GM10266 (cell line): ENCODE data around the gene ZBTB20.

Experiments
- DNase-seq: peaks from one replicate; pipeline ENCODE4 v3.0.0; 2012; ENCODE audit errors: extremely low spot score
- CTCF ChIP-seq: IDR thresholded peaks from 2 replicates; pipeline ENCODE4 v1.5.1; 2012; ENCODE audit warnings: mild to moderate bottlenecking, low read depth; ENCODE audit not compliant: control insufficient read depth, insufficient read depth; ENCODE audit errors: missing control alignments

ZBTB20 gene

GRCh38 chr3:114848643-114849350 lies 298.3 kb downstream of the ZBTB20 start:
- DNase-seq, result no peak

GRCh38 chr3:114848082-114848481 lies 299.0 kb downstream of the ZBTB20 start:
- DNase-seq, result no peak
- no peak for TF ChIP-seq CTCF

More at GRCh38 chr3:114848643-114849350, 298.3 kb downstream of the ZBTB20 start:
- no peak for TF ChIP-seq CTCF

- DNase-seq, result no peak
- TF ChIP-seq CTCF, result no peak
Observed at GRCh38 chr3:114847564-114847963, 299.5 kb downstream of the ZBTB20 start.

- no peak for TF ChIP-seq CTCF
Observed at GRCh38 chr3:114846779-114847178, 300.3 kb downstream of the ZBTB20 start.

GRCh38 chr3:114846252-114846651 lies 300.8 kb downstream of the ZBTB20 start:
- DNase-seq, result no peak

More at GRCh38 chr3:114846779-114847178, 300.3 kb downstream of the ZBTB20 start:
- DNase-seq, result no peak

GRCh38 chr3:114841515-114841914 lies 305.6 kb downstream of the ZBTB20 start:
- DNase-seq, result no peak
- TF ChIP-seq CTCF, result no peak

More at GRCh38 chr3:114846252-114846651, 300.8 kb downstream of the ZBTB20 start:
- TF ChIP-seq CTCF, result no peak

GRCh38 chr3:114839476-114839875 lies 307.6 kb downstream of the ZBTB20 start:
- DNase-seq, result no peak
- no peak for TF ChIP-seq CTCF
